ENCODE results near the gene TNFRSF14.
"Not testable (repeated sequence)": the region's sequence is repeated elsewhere in the genome, so short reads cannot be mapped to it uniquely, and the experiment has no call there.

The TNFRSF14 gene

DNA sequence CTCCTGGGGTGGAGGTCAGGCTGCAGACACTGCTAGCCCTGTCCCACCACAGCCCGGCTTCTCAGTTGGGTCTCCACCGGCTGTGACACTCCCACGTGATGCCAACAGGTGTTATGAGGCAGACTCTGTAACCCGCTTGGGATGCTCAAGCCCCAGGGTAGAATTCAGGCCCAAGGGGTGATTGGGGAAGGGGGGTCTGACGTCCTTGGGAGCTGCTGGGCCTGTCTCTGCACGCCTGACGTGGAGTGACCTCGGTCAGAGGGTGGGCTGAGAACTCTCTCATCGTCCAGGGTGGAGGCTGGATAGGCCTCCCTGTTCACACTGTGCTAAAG is 18.4 kb upstream of the TNFRSF14 start:
- in situ Hi-C loops (cut with MboI; ENCODE audit: low sequenced_read_pairs) = no loop called here

DNA sequence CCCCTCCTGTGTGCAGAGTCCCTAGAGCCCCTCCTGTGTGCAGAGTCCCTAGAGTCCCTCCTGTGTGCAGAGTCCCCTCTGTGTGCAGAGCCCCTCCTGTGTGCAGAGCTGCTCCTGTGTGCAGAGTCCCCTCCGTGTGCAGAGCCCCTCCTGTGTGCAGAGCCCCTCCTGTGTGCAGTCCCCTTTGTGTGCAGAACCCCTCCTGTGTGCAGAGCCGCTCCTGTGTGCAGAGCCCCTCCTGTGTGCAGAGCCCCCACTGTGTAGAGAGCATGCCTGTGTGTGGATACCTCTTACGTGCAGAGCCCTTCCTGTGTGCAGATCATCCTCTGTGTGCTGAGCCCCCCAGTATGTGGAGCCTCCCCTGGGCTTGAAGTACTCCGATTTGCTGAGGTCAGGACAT is 17.8 kb upstream of the TNFRSF14 start:
- in situ Hi-C loops (cut with MboI; ENCODE audit: low sequenced_read_pairs) = no loop called here

DNA sequence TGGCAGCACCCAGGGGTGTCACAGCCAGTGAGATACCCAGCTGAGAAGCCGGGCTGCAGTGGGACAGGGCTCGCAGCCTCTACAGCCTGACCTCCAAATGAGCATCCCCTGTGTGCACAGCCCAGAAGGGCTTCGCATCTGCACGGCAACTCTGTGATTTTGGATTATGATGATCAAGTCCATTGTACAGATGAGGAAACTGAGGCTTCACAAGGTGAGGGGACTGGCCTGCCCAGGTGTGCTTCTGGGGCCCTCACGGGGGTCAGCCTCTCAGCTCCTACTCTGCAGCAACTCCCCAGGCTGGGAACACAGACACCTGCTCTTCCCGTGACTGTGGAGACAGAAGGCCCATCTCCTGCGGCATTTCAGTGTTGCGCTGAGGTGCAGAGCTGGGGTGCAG is 17.3 kb upstream of the TNFRSF14 start:
- in situ Hi-C loops (cut with MboI; ENCODE audit: low sequenced_read_pairs) = no loop called here

DNA sequence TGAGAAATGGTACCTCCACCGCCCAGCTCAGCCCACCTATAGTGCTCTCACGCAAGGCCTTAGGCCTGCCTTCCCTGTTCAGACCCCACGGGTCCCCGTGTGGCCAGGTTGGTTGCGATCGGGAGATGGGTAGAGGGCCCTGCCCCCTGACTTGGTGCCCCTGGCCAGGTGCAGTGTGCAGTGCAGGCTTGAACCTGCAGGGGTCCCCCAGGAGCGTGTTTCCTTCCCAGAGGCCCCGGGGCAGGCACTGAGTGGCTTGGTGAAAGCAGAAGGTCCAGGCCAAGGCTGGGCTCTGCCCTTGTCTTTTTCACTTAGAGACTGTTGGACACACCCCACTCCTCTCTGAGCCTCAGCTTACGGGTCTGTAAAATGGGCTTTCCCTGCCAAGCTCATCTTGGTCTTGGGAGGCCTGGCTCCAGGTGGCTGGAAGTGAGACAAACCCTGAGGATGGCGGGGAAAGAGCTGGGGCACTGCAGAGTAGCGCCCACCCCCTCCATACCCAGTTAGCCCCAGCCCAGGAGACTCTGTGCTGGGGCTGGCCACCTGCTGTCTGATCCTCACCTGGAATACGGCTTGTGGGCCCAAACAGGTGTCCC is 16.8 kb upstream of the TNFRSF14 start:
- in situ Hi-C loops (cut with MboI; ENCODE audit: low sequenced_read_pairs) = no loop called here

DNA sequence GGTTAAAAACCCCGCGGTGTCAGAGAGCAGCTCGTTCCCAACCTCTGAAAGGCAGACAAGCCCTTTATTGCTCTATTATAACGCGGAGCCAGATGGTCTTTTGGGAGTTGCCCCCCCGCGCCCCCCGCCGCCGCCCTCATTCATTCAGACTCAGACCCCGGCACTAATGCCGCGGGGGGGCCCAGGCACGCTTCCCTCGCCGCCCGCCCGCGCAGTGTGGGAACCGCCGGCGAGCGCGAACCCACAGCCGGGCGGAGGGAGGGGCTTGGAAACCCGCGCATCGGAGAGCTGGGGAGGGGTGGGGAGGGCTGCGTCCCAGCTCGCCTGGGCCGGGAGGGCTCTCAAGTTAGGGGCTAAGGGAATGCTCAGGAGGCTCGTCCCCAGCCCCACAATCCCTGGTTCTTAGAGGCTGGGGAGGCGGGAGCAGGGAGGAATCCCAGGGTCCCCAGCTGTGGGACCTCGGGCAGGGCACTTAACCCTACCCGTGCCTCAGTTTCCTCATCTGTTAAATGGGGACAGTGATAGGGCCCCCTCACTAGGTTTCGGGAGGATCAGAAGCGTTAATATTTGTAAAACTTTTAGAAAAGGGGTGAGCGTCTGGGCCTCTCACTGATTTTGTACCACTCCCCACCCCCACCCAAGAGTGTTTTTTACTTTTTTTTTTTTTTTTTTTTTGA is 15.2 kb upstream of the TNFRSF14 start:
- in situ Hi-C loops (cut with MboI; ENCODE audit: low sequenced_read_pairs) = no loop called here

DNA sequence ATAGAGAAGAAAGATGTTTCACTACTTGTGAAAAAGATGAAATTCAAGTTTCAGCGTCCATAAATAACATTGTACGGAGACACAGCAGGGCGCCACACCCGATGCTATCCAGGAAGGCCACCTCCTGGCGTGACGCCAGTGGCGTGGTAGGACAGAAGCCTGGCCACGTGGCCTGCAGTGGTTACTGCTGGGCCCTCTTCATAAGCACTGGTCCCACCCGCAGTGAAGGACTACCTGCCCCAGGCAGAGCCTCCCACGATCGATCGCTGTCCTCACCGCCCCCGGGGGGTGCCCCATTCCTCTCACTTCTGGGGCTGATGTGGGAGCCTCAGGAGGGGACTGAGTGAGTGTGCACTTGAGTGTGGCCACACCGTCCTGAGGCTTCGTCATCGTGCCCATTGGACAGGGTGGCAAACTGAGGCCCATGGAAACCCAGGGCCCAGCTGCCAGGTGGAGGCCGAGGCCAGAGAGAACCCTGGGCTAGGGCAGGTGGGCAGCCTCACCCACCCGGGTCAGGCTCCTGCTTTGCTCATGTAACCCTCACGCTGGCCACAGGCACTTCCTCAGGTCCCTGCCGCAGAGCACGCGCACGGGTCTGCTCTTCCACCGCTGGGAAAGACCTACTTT is 14.4 kb upstream of the TNFRSF14 start:
- in situ Hi-C loops (cut with MboI; ENCODE audit: low sequenced_read_pairs) = no loop called here

DNA sequence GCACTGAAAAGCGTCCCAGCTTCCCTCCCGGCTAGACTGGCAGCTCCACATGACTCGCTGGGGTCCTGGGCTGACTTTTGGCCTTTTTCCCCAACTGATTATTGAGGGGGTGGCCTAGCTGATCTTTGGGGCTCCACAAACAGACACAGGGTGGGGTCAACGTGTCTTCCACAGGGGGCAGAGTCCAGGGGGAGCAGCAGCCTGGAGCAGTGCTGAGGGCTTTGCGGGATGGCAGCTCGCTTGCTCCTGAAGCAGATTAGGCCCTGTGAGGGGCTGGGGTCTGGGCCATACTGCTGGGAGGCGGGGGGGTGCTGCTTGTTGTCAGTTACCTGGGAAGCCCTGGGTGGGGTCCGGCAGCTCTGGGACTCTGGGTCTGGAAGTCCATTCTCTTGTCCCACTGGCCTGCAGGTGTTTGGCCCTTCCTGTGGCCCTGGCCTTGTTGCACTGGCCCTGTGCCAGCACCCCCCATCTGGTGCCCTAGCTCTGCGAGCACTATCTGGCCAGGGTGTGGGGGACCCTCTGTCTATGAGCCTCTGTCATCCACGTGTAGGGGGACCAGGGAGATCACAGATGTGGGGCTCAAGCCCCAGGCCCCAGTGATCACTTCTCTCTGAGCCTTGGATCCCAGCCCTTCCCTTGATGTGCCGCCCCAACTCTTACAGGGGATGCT is 13.8 kb upstream of the TNFRSF14 start:
- in situ Hi-C loops (cut with MboI; ENCODE audit: low sequenced_read_pairs) = no loop called here

DNA sequence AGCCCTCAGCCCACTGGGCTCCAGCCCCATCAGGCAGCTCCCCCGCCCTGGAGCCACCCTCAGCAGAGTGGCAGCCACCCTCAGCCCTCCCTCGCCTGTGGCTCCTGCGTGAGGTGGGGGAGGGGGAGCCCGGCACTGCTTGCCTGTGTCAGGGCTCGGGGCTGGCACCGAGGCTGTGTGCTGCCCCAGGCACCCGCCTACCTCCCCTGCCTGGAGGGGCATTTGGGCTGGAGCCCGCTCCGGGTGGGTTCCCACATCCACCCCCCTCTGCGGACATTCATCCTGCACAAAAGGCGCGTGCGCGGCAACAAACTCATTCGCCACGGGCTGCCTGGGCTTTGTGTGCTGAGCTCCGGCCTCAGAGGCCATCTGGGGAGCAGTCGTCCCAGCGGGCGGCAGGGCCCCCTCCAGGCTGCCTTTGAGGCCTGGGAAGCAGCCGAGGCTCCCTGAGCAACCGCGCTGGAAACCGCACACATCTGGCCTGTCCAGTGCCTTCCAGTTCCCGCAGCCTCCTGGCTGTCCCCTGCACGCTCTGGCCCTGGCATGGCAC is 12.6 kb upstream of the TNFRSF14 start:
- in situ Hi-C loops (cut with MboI; ENCODE audit: low sequenced_read_pairs) = no loop called here

DNA sequence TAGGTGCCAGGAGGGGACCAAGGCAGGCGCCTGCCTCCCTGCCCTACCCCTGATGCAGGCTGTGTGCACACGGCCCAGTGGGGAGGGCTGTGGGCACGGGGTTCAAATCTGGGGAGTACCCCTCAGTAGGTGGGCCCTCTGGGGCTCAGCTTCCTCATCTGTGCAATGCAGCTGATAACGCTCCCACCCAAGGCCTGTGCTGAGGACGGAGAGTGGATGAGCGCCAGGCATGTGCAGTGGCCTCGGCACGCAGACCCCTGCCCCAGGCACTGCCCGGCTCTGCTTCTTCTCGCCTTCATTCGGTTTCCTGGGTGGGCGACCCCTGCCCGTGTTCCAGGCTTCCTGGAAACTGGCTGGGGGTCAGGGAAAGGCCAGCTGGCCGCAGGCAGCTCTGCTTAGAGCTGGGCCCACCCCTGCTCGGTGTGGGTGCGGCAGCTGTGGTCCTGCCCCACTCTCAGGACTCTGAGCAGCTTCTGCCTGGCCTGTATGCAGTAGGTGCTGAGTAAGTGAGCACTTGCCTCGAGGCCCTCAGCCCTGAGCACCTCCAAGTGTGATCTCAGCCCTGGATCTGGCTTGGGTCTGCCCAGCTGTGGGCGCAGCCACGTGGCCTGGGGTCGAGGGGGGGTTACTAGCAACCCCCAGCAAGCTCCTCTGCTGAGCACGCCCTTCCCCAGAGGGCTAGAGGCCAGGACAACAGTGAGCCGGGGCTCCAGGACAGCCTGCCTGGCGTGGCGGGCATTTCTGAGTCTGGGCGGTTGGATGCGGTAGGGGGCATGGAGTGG is 11.9 kb upstream of the TNFRSF14 start:
- in situ Hi-C loops (cut with MboI; ENCODE audit: low sequenced_read_pairs) = no loop called here

DNA sequence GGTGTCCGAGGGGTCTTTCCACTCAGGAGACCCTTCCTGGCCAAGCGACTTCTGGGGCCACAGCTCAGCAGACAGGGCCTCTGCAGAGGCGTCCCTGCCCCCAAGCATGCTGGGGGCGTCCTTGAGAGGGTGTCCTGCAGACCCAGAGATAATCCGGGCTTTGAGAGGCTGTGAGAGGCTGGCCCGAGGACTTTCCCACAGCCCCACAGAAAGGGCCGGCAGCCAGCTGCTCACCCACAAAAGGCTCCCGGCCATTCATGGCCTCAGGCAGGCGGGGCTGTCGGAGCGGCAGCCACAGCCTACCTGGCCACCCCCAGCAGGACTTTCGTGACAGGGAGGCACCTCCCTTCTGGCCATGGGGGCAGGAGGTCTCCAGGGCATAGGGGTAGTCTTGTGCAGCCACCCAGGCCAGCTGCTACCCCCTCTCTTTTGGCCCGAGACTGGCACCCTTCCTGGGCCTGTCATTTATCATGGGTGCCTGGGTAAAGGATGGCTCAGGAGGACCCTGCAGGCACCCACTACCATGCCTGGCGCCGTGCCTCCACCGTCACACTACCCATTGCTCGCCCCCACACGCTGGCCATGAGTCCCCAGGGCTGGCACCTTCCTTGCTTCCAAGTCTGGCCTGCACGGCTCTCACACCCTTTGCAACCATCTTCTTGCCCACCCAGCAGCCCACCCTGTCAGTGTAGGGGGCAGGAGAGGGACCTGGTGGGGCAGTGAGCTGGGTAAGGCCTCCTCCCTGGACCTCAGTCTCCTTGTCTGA is 11.1 kb upstream of the TNFRSF14 start:
- in situ Hi-C loops (cut with MboI; ENCODE audit: low sequenced_read_pairs) = no loop called here

DNA sequence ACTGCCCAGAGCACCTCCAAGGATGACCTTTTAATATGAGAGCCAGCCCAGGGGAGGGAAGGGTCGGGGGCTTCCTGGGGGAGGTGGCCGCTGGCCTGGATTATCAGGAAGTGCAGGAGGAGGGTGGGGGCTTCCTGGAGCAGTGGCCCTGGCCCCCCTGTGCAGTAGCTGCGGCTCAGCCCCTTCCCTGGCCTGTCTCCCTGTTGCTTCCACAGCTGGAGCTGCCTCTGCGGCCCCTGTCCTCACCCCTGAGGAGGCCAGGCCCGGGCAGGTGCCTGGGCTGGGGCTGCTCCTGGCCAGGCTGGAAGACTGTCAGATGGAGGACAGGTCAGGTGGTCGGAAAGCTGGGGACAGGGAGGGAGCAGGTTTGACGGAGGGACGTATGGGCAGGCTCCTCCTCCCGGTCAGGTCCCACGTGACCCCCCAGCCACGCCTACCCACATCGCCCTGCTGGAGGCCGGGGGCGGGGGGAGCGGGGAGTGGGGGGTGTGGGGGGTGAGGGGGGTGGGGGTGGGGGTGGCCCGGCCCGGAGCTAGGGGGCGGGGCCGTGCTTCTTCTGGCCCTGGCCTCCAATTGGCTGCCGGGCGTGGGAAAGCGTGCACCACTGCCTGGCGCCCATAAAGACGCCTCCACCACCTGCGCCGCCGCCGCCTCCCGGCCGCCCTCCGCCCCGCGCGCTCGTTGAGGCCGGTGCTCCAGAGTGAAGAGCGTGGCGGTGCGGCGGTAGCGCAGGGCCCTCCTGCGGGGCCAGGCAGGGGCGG is 10.2 kb upstream of the TNFRSF14 start:
- in situ Hi-C loops (cut with MboI; ENCODE audit: low sequenced_read_pairs) = no loop called here

DNA sequence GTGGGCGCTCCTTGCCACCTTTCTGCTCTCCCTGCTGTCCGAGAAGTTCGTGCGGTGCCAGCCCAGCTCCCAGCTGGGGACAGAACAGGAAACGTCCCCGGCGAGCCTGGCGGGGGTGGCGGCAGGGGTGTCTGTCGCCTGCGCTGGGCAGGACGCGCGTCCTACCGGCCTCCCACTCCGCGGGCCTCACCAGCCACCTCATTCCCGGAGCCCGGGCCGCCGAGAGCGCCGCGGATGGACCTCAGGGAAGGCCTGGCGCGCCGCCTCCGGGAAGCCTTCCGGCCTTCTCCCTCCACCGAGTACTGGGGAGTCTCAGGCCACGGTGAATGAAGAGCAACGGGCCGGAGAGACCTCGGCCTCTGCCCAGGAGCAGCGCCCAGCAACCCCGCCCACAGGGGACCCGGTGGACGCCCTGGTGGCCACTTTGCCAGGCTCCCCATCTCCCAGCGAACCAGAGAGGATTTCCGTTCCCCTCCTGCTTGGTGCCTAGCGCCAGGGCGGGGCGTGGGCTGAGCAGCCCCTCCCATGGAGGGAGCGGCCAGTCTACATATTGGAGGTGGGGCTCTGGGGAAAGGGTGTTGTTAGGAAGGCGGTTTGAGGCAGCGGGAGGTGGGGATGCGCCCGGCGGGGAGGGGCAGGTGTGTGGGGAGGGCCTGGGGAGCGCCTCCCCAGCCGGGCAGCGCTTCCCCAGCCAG is 9.5 kb upstream of the TNFRSF14 start:
- in situ Hi-C loops (cut with MboI; ENCODE audit: low sequenced_read_pairs) = no loop called here

DNA sequence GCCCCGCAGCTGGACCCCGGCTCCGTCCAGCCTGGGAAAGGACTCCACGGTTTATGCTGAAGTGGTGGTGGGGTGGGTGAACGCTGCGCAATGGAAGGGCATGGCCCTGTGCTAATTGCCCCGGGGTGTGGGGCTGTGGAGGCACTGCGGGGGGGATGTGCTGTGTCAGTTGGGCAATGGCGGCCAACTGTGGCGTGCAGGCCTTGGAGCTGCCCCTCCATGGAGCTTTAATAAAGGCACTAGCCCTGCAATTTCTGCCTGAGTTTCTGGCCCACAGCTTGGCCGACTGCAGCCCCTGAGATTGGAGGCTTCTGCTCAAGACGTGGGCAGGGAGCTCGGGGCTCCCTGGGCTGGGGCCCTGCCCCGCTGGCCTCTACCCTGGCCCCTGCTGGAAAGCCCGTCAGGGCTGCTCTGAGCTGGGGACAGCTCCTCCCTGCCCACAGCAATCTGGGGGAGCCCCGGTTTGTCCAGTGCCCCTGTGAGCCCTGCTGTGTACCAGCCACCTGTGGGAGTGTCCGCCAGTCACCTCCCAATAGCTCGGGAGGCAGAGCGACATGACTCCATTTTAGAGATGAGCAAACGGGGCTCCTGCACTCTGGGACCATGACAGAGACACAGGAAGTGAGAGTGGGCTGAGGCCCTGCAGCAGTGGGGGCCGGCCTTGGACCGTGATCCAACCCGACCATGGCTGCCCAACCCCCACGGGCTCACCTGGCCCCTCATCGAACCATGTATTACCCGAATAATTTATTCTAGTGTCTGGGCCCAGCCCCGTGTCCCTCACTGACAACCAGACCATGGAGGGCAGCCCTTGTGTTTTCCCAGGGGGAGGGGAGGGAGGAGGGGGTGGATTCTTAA is 8.7 kb upstream of the TNFRSF14 start:
- in situ Hi-C loops (cut with MboI; ENCODE audit: low sequenced_read_pairs) = no loop called here

DNA sequence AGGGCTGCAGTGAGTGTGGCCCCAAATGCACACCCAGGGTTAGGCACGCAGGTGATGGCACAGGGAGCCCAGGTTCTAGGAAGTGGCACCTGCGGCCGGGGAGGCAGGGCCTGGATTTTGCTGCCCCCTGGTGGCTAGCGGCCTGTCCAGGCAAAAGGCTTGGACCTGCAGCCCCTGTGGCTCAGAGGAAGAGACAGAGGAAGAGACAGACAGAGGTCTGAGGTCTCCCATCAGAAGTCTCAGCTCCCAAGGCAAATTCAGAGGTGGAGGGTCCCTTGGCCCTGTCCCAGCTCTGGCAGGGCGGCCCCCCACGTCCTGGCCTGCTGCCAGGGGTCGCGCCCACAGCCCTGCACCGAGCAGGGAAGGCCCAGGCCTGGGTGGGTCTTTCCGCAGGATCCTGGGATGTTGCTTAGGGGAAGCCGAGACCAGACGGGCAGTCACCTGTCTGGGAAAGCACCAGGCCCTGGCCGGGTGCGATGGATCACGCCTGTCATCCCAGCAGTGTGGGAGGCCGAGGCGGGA is 8.0 kb upstream of the TNFRSF14 start:
- in situ Hi-C loops (cut with MboI; ENCODE audit: low sequenced_read_pairs) = no loop called here

DNA sequence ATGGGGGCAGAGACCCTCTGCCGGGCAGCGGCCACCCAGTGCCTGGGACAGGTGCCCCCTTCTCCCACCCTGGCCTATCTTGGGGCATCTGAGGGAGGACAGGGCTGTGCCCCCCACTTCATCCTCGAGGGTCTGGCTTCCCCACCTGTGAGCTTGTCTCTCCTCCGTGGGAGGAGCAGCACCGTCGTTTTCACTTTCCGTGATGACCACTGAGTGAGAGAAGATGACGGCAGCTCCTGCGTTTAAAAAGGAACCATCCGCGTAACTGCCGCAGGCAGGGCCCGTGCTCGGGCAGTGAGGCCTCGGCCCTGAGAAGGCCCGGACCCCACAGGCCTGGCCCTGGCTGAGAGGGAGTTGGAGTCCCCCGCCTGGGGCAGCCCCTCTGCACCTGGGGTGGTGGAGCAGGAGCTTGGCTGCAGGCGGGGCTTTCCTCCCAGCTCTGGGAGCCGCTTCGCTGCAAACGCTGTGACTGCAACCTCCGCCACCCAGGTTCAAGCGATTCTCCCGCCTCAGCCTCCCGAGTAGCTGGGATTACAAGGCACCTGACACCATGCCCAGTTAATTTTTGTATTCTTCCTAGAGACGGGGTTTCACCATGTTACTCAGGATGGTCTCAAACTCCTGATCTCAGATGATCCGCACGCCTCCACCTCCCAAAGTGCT is 6.7 kb upstream of the TNFRSF14 start:
- in situ Hi-C loops (cut with MboI; ENCODE audit: low sequenced_read_pairs) = not testable (repeated sequence)

DNA sequence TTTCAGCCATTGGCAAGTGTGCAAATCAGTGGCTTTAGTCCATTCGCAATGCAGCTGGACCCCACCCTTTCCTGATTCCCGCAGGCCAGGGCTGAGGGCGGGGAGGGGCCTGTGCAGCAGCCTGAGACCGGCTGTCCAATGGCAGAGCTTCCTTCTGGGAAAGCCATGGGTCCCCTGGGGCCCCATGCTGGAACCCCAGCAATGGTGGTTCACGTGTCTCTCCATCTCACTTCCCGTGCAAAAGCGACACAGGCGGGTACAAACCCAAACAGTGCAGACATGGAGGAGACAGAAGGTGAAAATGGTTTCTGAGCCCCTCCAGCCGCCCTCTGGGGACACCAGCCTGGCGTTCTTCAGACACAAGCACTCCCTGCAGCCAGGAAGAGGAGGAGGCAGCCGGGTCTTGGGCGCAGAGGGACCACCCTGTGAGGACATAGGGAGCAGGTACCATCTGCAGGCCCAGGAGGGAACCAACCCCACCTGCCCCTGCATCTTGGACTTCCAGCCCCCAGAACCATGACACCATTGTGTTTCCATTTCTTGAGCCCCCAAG is 5.8 kb upstream of the TNFRSF14 start:
- in situ Hi-C loops (cut with MboI; ENCODE audit: low sequenced_read_pairs) = not testable (repeated sequence)

DNA sequence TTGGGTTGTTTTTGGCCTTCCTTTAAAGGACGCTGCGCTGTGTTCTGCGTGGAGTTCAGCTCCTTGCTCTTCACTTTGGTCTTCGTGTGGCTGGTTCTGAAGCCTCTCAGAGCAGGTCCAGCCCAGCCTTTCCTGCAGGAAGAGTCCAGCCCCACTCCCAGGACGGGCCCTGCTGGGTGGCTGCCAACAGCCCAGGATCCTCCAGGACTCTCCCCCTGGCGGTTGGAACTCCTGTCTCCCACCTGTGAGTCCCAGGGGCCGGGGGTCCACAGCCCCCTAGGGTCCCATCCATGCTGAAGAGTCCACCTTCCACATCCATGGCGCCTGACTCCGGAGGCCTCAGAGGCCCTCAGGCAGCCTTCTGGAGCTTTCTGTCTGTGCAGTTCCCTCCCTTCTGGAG is 4.6 kb upstream of the TNFRSF14 start:
- in situ Hi-C loops (cut with MboI; ENCODE audit: low sequenced_read_pairs) = not testable (repeated sequence)

Data from HL-60/S4 treated with retinoic acid at 250 ng/mL for 4 days and 3 days (cell line).